HG03108 (cell line): ENCODE measurements around the gene CCR7.
A peak's percentile ranks its signal among the peaks of the same experiment; 100 is the strongest.
"Not testable (repeated sequence)": the region's sequence is repeated elsewhere in the genome, so short reads cannot be mapped to it uniquely, and the experiment has no call there.

ENCODE experiments used
- ATAC-seq: cut with Tn5 transposase; IDR thresholded peaks from one replicate; pipeline ENCODE4 v1.9.1; 2021; ENCODE audit warnings: moderate library complexity; ENCODE audit not compliant: unreplicated experiment

The CCR7 gene

DNA sequence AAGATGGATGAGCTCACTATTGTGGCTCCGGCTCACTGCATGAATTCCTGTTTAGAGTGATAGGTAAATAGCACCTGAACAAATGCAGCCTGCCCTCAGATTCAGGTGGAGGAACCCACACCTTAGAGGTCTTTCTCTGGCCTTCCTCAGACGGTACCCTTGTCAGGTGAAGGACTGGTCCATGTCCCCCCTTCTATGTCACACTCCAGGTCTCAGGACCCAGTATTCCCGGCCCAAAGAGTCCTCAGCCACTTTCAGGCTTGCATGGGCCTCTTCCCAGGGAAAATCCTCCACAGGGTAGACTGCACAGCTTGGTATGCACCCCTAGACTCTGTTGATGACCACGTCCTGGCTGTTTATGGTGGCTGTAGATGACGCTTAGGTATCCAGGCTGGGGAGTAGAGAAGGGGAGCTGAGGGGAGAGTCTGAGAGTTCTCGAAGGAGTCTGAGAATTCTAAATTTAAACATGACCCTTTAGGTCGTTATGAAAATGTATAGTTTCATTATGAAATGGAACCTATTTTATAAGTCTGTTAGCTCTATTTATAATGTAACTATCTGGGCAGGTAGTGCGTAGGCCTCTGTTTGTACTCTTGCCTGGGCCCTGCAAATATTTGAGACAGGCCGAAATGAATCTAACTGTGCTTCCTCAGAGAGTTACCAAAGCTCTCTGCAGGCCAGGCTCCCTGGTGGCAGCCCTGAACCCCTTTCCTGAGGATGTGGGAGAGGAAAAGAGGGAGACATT is 32.5 kb upstream of the CCR7 start:
- no peak for ATAC-seq

DNA sequence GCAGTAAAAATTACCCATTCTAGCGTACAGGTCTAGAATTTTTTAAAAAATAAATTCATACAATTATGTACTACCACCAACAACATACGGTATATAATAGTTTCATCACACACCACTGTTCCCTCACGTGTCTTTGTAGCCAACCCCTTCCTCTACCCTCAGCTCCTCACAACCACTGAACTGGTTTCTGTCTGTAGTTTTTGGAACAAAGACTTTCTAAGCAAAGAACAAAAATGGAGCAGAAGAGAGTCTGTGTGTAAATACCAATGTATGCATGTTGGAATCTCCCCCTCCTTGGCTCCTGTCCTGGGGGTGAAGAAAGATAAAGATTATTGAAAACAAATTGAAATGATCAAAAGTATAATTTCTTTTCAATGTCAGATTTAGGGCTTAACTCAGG is 31.9 kb upstream of the CCR7 start:
- ATAC-seq, result no peak

DNA sequence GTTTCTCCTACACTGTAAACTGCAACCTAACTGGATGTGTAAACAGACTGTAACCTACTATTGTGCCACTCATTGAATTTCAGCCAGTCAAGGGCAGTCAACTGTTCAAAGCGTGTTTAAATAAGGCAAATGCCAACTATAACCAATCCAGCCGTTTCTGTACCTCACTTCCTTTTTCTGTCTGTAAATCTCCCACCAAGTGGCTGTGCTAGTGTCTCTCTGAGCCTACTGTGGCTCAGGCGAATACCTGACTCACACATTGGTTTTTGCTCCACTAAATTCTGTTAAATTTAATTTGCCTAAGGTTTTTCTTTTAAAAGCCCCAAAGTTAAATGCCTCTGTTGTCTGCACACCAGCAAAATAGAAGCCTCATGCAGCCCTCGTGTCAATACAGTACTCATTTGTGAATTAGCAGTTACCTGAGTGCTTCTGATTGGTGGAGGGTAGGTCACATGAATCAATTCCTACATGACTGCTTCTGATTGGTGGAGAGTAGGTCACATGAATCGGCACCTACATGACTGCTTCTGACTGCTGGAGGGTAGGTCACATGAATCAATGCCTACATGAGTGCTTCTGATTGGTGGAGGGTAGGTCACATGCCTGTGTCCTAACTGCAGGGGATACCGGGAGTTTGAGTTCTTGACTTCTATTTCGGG is 31.1 kb upstream of the CCR7 start:
- ATAC-seq, result no peak

DNA sequence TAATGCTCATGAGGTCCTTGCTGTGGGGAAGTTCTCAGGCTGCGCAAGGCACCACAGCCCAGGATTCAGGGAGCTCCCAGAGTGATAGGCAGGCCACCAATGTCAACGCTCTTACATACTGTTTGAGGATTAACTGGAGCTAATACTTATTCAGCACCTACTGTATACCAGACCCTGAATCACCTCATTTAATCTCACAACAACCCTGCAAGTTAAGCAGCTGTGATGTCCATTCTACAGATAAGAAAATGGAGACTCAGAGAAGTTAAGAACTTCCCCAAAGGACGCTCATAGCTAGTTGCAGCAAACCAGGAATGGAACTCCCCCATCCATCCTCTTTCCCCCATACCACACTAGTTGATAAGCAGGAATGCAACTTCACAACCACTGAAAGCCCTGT is 25.5 kb upstream of the CCR7 start:
- no peak for ATAC-seq

DNA sequence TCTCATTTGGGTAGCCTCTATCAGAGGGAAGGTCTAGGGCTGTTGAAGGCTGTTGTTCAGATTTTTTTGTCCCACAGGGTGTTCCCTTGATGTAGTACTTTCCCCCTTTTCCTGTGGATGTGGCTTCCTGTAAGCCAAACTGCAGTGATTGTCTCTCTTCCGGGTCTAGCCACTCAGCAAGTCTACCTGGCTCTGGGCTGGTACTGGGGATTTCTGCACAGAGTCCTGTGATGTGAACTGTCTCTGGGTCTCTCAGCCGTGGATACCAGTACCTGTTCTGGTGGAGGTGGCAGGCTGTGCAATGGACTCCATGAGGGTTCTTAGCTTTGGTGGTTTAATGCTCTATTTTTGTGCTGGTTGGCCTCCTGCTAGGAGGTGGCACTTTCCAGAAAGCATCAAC is 23.3 kb upstream of the CCR7 start:
- ATAC-seq, result no peak

DNA sequence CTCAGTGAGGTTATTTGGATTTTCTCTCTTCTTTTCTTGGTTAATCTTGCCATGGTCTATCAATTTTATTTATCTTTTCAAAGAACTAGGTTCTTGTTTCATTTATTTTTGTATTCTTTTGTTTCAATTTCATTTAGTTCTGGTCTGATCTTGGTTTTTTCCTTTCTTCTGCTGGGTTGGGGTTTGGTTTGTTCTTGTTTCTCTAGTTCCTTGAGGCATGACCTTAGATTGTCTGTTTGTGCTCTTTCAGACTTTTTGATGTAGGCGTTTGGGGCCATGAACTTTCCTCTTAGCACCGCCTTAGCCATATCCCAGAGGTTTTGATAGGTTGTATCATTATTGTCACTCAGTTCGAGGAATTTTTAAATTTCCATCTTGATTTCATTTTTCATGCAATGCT is 21.0 kb upstream of the CCR7 start:
- ATAC-seq, result not testable (repeated sequence)

GRCh38 chr17:40584950-40585349 is 19.7 kb upstream of the CCR7 start:
- not testable (repeated sequence) for ATAC-seq

DNA sequence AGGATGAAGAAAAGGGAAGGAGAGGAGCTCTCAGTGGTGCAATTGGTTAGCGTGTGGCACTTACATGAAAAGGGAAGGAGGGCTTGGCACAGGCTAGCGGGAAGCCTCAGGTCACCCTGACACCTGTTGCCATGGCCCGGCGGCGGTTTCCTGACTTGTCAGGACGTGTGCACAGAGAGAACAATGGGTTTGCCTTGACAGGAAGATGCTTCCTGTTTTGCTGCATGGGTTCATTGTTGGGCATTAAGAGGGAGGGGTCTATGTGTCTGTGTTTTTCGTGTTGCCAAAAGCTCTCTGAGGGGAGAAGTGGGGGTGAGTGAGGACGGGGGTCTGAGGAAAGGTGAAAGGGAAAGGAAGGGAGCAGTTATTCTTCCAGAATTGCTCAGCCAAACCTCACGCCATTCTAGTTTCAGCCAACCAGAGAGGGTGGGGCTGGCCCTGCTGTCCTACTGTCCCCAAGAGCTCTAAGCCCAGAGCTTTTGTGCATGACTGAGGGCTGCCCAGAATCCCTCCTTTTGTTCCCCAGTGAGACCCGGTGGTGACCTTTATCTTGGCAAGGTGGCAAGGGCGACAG is 17.1 kb upstream of the CCR7 start:
- peak; percentile 87 for ATAC-seq

- no peak for ATAC-seq
Observed at GRCh38 chr17:40580140-40580539, 14.9 kb upstream of the CCR7 start.

- ATAC-seq, result no peak
Observed at GRCh38 chr17:40579471-40579870, 14.2 kb upstream of the CCR7 start.

DNA sequence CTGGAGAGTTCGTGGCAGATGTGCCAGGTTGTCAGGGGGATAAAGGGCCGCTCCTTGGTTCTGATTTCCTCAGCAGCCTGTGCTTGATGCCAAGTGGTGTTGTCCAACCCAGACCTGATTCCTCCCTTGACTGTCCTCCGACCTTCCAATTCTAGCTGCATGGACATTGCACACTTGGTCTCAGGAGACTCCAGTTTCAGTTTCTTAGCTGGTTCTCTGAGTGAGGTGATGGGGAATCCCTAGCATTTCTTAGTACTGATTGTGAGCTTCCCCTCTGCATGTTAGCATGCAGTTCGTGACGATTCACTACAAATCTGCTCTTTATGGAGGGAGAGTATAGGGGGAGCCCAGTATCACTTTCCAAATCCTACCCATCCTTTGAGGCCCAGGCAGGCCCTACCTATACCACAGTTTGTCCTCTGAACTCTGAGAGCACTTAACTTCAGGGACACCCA is 12.4 kb upstream of the CCR7 start:
- peak; percentile 40 for ATAC-seq

GRCh38 chr17:40576113-40576740 is 11.0 kb upstream of the CCR7 start:
- no peak for ATAC-seq

DNA sequence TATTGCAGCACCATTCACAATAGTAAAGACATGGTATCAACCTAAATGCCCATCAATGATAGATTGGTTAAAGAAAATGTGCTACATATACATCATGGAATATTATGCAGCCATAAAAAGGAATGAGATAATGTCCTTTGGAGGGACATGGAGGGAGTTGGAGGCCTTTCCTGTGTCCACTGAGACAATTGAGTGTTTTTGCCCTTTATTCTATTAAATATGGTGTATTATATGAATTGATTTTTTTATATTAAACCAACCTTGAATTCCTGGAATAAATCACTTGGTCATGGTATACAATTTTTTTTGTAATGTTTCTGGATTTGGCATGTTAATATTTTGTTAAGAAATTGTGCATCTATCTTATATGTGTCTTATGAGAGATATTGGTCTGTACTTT is 9.0 kb upstream of the CCR7 start:
- no peak for ATAC-seq

DNA sequence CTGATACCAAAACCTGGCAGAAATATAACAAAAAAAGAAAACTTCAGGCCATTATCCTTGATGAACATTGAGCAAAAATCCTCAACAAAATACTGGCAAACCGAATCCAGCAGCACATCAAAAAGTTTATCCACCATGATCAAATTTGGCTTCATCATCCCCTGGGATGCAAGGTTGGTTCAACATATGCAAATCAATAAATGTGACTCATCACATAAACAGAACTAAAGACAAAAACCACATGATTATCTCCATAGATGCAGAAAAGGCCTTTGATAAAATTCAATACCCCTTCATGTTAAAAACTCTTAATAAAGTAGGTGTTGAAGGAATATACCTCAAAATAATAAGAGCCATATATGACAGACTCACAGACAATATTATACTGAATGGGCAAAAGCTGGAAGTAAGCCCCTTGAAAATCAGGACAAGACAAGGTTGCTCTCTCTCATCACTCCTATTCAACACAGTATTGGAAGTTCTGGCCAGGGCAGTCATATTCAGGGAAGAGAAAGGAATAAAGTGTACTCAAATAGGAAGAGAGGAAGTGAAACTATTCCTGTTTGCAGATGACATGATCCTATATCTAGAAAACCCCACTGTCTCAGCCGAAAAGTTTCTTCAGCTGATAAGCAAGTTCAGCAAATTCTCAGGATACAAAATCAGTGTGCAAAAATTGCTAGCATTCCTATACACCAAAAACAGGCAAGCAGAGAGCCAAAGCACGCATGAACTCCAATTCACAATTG is 7.1 kb upstream of the CCR7 start:
- ATAC-seq, result not testable (repeated sequence)

DNA sequence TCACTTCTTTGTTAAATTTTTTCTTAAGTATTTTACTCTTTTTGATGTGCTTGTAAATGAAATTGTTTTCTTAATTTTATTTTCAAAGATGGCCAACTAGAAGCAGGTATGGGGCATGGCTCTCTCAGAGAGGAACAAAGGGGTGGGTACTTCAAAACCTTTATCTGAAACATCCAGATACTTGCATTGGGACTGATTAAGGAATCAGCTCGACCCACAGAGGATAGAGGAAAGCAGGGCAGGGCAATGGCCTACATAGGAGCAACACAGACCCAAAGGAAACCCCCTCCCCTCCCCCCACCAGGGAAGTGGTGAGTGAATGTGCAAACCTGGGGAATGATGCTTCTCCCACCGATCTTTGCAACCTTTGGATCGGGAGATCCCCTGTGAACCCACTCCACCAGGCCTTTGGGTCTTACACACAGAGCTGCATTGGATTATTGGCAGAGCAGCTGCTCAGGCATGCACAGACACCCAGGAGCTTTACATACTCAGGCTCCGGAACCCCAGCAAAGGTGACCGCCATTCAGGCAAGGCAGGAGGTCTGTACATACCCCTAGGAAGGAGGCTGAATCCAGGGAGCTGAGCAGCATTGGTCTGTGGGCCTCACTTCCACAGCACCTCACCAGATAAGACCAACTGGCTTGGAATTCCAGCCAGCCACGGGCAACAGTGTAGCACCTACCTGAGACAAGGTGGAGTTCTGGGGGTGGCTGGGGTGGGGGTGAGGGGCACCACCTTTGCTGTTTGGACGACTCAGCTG is 3.0 kb upstream of the CCR7 start:
- ATAC-seq, result no peak

DNA sequence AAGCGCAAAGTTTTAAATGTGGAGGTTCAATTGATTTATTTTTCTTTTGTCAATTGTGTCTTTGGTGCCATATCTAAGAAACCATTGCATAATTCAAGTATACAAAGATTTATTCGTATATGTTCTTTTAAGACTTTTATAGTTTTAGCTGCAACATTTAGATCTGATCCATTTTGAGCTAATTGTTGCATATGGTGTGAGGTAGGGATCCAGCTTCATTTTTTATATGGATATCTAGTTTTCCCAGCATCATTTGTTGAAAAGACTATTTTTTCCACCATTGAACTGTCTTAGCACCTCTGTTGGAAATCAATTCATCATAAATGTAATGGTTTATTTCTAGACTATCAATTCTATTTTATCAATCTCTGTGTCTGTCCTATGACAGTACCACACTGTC is 2.1 kb upstream of the CCR7 start:
- ATAC-seq, result no peak

DNA sequence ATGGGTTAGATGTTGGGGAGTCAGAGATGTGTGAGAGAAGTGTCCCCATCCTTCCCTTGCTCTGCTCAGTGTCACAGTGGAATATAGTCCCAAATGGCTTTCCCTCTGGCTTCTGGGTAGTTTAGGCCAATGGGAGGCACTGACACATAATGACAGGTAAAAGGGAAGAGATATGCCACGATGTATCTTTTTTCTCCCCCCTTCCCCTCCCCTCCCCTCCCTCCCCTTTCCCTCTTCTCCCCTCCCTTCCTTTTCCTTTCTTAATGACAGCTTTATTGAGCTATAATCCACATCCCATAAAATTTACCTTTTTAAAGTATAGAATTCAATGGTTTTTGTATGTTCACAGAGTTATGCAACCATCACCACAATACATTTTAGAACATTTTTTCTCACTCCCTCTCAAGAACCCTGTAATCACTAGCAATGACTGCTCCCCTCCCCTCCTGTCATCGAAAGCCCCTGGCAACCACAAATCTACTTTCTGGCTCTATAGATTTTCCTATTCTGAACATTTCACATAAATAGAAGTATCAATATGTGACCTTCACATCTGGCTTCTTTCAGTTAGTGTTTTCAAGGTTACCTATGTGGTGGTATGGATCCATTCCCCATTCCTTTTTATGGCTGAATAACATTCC is 617 bp upstream of the CCR7 start:
- ATAC-seq, result no peak

- no peak for ATAC-seq
Observed at GRCh38 chr17:40564195-40564882, 933 bp downstream of the CCR7 start.
